ENCODE measurements around the gene ZMAT5. TPM values are rescaled to one million over a fixed set of nuclear protein-coding genes. Genes with fewer than 3 reads are reported as not detected.

The ZMAT5 gene
- total RNA-seq, 2 experiments from 2014 or later = 19.0 to 21.8 TPM

GRCh38 chr22:29690476-29690875 lies 76.3 kb downstream of the ZMAT5 start:
- Mint-ChIP-seq H3K27ac (no peak overlapping the region), H3K4me3 (no peak overlapping the region), H3K27me3 (ENCODE audit: low read depth) (no peaks in the 10 kb centered on the region), H3K36me3 (ENCODE audit: low read depth) (peaks cover 9% of the 10 kb centered on the region), H3K4me1 (ENCODE audit: low read depth) (no peaks in the 10 kb centered on the region), H3K9me3 (ENCODE audit: insufficient read depth) (no peaks in the 10 kb centered on the region)
- ChIA-PET POLR2A (no interaction called here), CTCF (interaction anchor here (0.7 to 3.3 kb wide), 12 partner anchors 9 to 398 kb away, joined by 3 to 24 read pairs (median 4); no protein-coding TSS in a partner anchor)
- ATAC-seq (no peak), DNase-seq (no peak)

GRCh38 chr22:29689880-29690213 lies 77.0 kb downstream of the ZMAT5 start:
- Mint-ChIP-seq H3K9me3 (ENCODE audit: insufficient read depth) (no peaks in the 10 kb centered on the region), H3K4me3 (no peak overlapping the region), H3K27ac (no peak overlapping the region), H3K4me1 (ENCODE audit: low read depth) (no peaks in the 10 kb centered on the region), H3K36me3 (ENCODE audit: low read depth) (peaks cover 7% of the 10 kb centered on the region), H3K27me3 (ENCODE audit: low read depth) (no peaks in the 10 kb centered on the region)
- CTCF ChIA-PET = interaction anchor here (0.7 to 3.3 kb wide), 13 partner anchors 9 to 399 kb away, joined by 3 to 24 read pairs (median 3); no protein-coding TSS in a partner anchor
- POLR2A ChIA-PET = no interaction called here
- peak; percentile 53 for DNase-seq
- ATAC-seq = no peak

- ChIA-PET CTCF (interaction anchor here (0.7 to 3.3 kb wide), 13 partner anchors 10 to 400 kb away, joined by 3 to 24 read pairs (median 3); no protein-coding TSS in a partner anchor), POLR2A (no interaction called here)
- DNase-seq (no peak), ATAC-seq (no peak)
- Mint-ChIP-seq H3K36me3 (ENCODE audit: low read depth) (peaks cover 9% of the 10 kb centered on the region), H3K27me3 (ENCODE audit: low read depth) (no peaks in the 10 kb centered on the region), H3K4me1 (ENCODE audit: low read depth) (no peaks in the 10 kb centered on the region), H3K9me3 (ENCODE audit: insufficient read depth) (no peaks in the 10 kb centered on the region), H3K27ac (no peak overlapping the region), H3K4me3 (no peak overlapping the region)
Measured at GRCh38 chr22:29689206-29689879, 77.5 kb downstream of the ZMAT5 start.

GRCh38 chr22:29684244-29684643 lies 82.6 kb downstream of the ZMAT5 start:
- Mint-ChIP-seq H3K4me3 (no peak overlapping the region), H3K27ac (no peak overlapping the region), H3K27me3 (ENCODE audit: low read depth) (no peaks in the 10 kb centered on the region), H3K4me1 (ENCODE audit: low read depth) (no peaks in the 10 kb centered on the region), H3K36me3 (ENCODE audit: low read depth) (peaks cover 19% of the 10 kb centered on the region), H3K9me3 (ENCODE audit: insufficient read depth) (no peaks in the 10 kb centered on the region)
- ATAC-seq (no peak), DNase-seq (no peak)
- ChIA-PET CTCF (no interaction called here), POLR2A (no interaction called here)

GRCh38 chr22:29683536-29683935 lies 83.3 kb downstream of the ZMAT5 start:
- ATAC-seq (no peak), DNase-seq (no peak)
- peaks cover 21% of the 10 kb centered on the region for H3K36me3 Mint-ChIP-seq (ENCODE audit: low read depth)
- H3K27ac Mint-ChIP-seq = no peak overlapping the region
- ChIA-PET POLR2A (no interaction called here), CTCF (no interaction called here)
- no peaks in the 10 kb centered on the region for H3K27me3 Mint-ChIP-seq (ENCODE audit: low read depth)
- H3K4me3 Mint-ChIP-seq = no peak overlapping the region
- no peaks in the 10 kb centered on the region for H3K9me3 Mint-ChIP-seq (ENCODE audit: insufficient read depth)
- H3K4me1 Mint-ChIP-seq (ENCODE audit: low read depth) = no peaks in the 10 kb centered on the region

Other genes starting within 250 kb of the ZMAT5 start
- gene THOC5, start 213.2 kb downstream of the ZMAT5 start, total RNA-seq = 10 to 100 TPM; 53.1 to 60.7 TPM
- 10 to 100 TPM; 35.7 to 38.2 TPM for gene NIPSNAP1, start 185.9 kb downstream of the ZMAT5 start, total RNA-seq
- gene NF2, start 163.4 kb downstream of the ZMAT5 start, total RNA-seq = 10 to 100 TPM; 60.6 to 61.2 TPM
- not detected for gene CABP7, start 47.0 kb downstream of the ZMAT5 start, total RNA-seq
- gene UQCR10, start 362 bp upstream of the ZMAT5 start, total RNA-seq = 100 to 1,000 TPM; 102 to 103 TPM
- 10 to 100 TPM; 86.5 to 91.4 TPM for gene ASCC2, start 71.3 kb upstream of the ZMAT5 start, total RNA-seq
- gene MTMR3, start 116.2 kb upstream of the ZMAT5 start, total RNA-seq = 10 to 100 TPM; 21.1 to 26.0 TPM

All from activated CD8-positive, alpha-beta T cell treated with anti-CD3 and anti-CD28 coated beads, Interleukin-2, amount 10 ng/mL, durations not matched to agents 7 days and 5 days (primary cell).